Ovary (tissue), 9 donors: ENCODE results near the gene DLG5. TPM values are rescaled to one million over a fixed set of nuclear protein-coding genes. Genes with fewer than 3 reads are reported as not detected.

Source experiments
- DNase-seq, 5 donors: peaks; one replicate each; pipeline ENCODE4 v3.0.0-alpha.2; 2019 to 2020
- H3K27ac ChIP-seq, 2 donors: fragments of 200-600 bp; one replicate each; pipeline versions ENCODE4 v1.5.1 to v1.8.0; 2019 to 2022
- H3K27me3 ChIP-seq: fragments of 200-600 bp; one replicate; pipeline ENCODE4 v1.8.0; 2022
- H3K36me3 ChIP-seq: fragments of 200-600 bp; sonication (generic); one replicate; pipeline ENCODE4 v1.5.1; 2019
- H3K4me1 ChIP-seq: one replicate; pipeline ENCODE4 v1.8.1; 2013; ENCODE audit warnings: mild to moderate bottlenecking, moderate library complexity; ENCODE audit not compliant: insufficient read depth
- H3K4me3 ChIP-seq: fragments of 200-600 bp; sonication (generic); one replicate; pipeline ENCODE4 v1.5.1; 2017
- H3K9me3 ChIP-seq, 2 donors: fragments of 200-600 bp in 1 of 2; sonication (generic) in 1 of 2; one replicate each; pipeline versions ENCODE4 v1.5.1 to v1.8.1; 2013 to 2019; ENCODE audit warnings: mild to moderate bottlenecking in 1 of 2, moderate library complexity in 1 of 2
- EP300 ChIP-seq: sonication (generic); formaldehyde crosslinking; IDR thresholded peaks from one replicate; pipeline ENCODE4 v1.6.1; 2017; ENCODE audit warnings: antibody characterized with exemption
- POLR2A ChIP-seq: fragments of 450-650 bp; IDR thresholded peaks from one replicate; pipeline ENCODE4 v1.6.1; 2017; ENCODE audit warnings: antibody characterized with exemption, mild to moderate bottlenecking, moderate library complexity
- WGBS, 3 donors: extraction: QIAGEN DNeasy Blood & Tissue Kit in 1 of 3; methylation state at CpG; one replicate each; pipeline versions ENCODE4 v1.1.5 to v1.1.7; 2013 to 2017; 5-methylcytosine and 5-hydroxymethylcytosine counted together
- intact Hi-C, 4 donors: fragments of 100-400 bp; cut with DNase I; formaldehyde crosslinking; loops; one replicate each; pipeline versions ENCODE4 v1.11.0 to v1.15.1; 2022 to 2023
- polyA plus RNA-seq, 2 donors: library from polyadenylated mRNA; stranded (reverse); fragments of 200-250 nt in 1 of 2; fragments of 350-450 nt in 1 of 2; fragmentation: Illumina TruSeq in 1 of 2; extraction: RNeasy Lipid Tissue Mini Kit (QIAGEN cat#74804) in 1 of 2; gene quantifications; one replicate each; pipeline ENCODE4 v1.2.3, GENCODE V29; 2013 to 2014
- total RNA-seq, 7 donors: library from RNA; depleted of rRNA in 2 of 7; stranded (reverse); fragments of >200 nt in 2 of 7; fragmentation: NEBNext Ultra II Directional in 3 of 7; extraction: Animal tissue kit (Norgen Biotek cat#: 25700) in 3 of 7; gene quantifications; one replicate each; pipeline versions ENCODE4 v1.1.0 to v1.2.4, GENCODE V29; 2016 to 2023
- TF ChIP-seq, protein P1 (sequence below), 3 donors: fragments of 450-650 bp in 2 of 3; fragments of 200-600 bp in 1 of 3; IDR thresholded peaks; one replicate each; pipeline versions ENCODE4 v1.5.1 to v1.8.0; 2016 to 2022; ENCODE audit warnings: antibody characterized with exemption in 3 of 3, mild to moderate bottlenecking in 1 of 3
- donor health status: DM: no; HTN: no; CAD: no; lungs with moderate emphysema.
- donor health status: DM: no; HTN: no; CAD: no.
- donor health status: Bipolar disorder and iron deficiency.
- donor health status: DM: yes; HTN: yes; CAD: no.
- donor health status: DM: no; HTN: no; CAD: no.
- donor health status: DM: yes; HTN: yes; CAD: no.

The DLG5 gene
- total and polyA plus RNA-seq, 9 donors: 29.1 to 71.9 (median 42.8) TPM

- Histone ChIP-seq H3K4me3 (no peak overlapping the region), H3K9me3 (no peaks in the 10 kb centered on the region), H3K27me3 (no peaks in the 10 kb centered on the region), H3K36me3 (no peaks in the 10 kb centered on the region), H3K27ac (no peak overlapping the region), H3K4me1 (peaks cover 7% of the 10 kb centered on the region)
- TF ChIP-seq, protein P1, sequence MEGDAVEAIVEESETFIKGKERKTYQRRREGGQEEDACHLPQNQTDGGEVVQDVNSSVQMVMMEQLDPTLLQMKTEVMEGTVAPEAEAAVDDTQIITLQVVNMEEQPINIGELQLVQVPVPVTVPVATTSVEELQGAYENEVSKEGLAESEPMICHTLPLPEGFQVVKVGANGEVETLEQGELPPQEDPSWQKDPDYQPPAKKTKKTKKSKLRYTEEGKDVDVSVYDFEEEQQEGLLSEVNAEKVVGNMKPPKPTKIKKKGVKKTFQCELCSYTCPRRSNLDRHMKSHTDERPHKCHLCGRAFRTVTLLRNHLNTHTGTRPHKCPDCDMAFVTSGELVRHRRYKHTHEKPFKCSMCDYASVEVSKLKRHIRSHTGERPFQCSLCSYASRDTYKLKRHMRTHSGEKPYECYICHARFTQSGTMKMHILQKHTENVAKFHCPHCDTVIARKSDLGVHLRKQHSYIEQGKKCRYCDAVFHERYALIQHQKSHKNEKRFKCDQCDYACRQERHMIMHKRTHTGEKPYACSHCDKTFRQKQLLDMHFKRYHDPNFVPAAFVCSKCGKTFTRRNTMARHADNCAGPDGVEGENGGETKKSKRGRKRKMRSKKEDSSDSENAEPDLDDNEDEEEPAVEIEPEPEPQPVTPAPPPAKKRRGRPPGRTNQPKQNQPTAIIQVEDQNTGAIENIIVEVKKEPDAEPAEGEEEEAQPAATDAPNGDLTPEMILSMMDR (IDR thresholded peaks at IDR 0.05): no peak
- 94 to 96% (median 95%) methylated on average over 7 of the region's 7 CpGs for WGBS, 3 donors
- intact Hi-C loops: no loop called here
- DNase-seq: no peak
Measured at GRCh38 chr10:77963901-77964300, 37.3 kb upstream of the DLG5 start.

DNA sequence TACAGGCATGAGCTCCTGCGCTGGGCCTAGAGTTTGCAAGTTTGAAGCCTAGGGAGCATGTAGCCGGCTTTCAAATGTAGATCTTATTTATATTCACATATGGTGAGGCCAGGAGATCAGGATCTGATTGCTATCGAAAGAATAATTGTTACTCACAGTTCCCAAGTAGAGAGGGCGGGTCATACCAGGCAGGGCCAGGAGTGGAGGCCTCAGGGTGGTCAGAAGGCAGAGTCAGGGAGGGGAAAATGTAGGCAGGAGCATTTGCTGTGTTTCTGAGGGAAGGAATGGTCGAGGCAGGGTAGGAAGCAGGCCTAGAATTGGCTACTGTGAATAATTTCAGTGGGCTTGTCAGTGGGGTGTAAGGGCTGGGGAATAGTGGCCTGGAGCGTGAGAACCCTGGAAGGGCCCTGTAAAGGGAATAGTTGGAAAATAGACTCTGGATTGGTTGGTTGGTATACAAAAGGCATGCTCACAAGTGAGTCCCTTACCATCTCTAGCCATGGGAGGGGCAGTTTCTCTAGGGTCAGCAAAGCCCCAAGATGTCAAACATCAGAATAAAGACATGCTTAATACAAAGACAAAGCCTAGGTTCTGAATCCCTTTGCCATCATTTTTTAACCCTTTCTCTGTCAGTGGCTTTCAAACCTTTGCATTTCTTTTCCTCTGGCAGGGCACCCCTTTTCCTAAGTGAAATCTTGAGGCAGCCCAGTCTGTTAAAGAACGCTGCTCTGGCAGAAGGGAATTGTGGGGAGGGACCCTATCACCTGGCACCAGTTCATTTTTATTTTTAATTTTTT lies 36.0 kb upstream of the DLG5 start:
- intact Hi-C loops: no loop called here
- Histone ChIP-seq H3K27ac (no peak overlapping the region), H3K4me3 (no peak overlapping the region), H3K9me3 (no peaks in the 10 kb centered on the region), H3K36me3 (no peaks in the 10 kb centered on the region), H3K4me1 (peaks cover 7% of the 10 kb centered on the region), H3K27me3 (no peaks in the 10 kb centered on the region)
- 80 to 93% (median 87%) methylated on average over 7 of the region's 7 CpGs for WGBS, 3 donors
- no peak for TF ChIP-seq EP300
- TF ChIP-seq POLR2A: no peak
- TF ChIP-seq, protein P1 (IDR thresholded peaks at IDR 0.05): no peak
- DNase-seq: no peak

DNA sequence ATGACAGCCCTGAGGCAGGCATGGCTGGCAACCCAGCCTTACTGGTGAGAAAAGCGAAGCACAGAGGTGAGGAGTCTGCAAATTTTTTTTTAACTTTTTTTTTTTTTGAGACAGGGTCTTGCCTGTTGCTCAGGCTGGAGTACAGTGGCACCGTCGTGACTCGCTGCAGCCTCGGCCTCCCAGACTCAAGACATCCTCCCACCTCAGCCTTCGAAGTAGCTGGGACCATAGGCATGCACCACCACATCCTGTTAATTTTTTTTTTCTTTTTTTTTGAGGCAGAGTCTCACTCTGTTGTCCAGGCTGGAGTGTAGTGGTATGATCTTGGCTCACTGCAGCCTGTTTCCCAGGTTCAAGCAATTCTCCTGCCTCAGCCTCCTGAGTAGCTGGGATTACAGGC lies 35.1 kb upstream of the DLG5 start:
- intact Hi-C loops: no loop called here
- Histone ChIP-seq H3K27ac (no peak overlapping the region), H3K4me3 (no peak overlapping the region), H3K4me1 (peaks cover 7% of the 10 kb centered on the region), H3K9me3 (no peaks in the 10 kb centered on the region), H3K36me3 (no peaks in the 10 kb centered on the region), H3K27me3 (no peaks in the 10 kb centered on the region)
- DNase-seq: no peak
- no peak for TF ChIP-seq POLR2A
- TF ChIP-seq EP300: no peak
- TF ChIP-seq, protein P1 (IDR thresholded peaks at IDR 0.05): no peak
- 95 to 98% (median 96%) methylated on average over 6 of the region's 6 CpGs for WGBS, 3 donors

DNA sequence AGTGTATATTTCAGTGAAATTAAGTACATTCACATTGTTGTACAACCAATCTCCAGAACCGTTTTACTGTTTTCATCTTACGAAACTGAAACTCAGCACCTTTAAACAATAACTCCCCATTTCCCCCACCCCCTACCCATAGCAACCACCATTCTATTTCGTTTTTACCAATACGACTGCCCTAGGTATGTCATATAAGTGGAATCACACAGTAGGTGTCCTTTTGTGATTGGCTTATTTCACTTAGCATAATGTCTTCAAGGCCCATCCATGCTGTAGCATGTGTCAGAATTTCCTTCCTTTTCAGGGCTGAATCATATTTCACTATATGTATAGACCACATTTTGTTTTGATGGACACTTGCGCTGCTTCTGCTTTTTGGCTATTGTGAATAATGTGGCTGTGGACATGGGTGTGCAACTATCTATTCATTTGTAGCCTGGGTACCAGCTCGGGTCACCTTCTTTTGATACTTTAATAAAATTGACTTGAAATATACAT lies 34.3 kb upstream of the DLG5 start:
- Histone ChIP-seq H3K36me3 (no peaks in the 10 kb centered on the region), H3K4me1 (peaks cover 7% of the 10 kb centered on the region), H3K4me3 (no peak overlapping the region), H3K27me3 (no peaks in the 10 kb centered on the region), H3K27ac (no peak overlapping the region), H3K9me3 (no peaks in the 10 kb centered on the region)
- intact Hi-C loops: no loop called here
- 79 to 92% (median 91%) methylated on average over 6 of the region's 6 CpGs for WGBS, 3 donors
- TF ChIP-seq, protein P1 (IDR thresholded peaks at IDR 0.05): no peak
- no peak for TF ChIP-seq POLR2A
- TF ChIP-seq EP300: no peak
- no peak for DNase-seq
